ENCODE results near the gene IDUA.

GRCh38 chr4:1002631-1003251 lies 15.9 kb downstream of the IDUA start:
- TF ChIP-seq YY1 (IDR thresholded peaks at IDR 0.05; ENCODE audit: insufficient read depth, insufficient read length) (no peak), ZNF274 (IDR thresholded peaks at IDR 0.05; ENCODE audit: low read depth, low read length) (no peak)

Data from NT2/D1 (cell line).